IPS DF 6.9 (cell line): Measurements from ENCODE around the gene HHATL.
"Not testable (repeated sequence)": the region's sequence is repeated elsewhere in the genome, so short reads cannot be mapped to it uniquely, and the experiment has no call there.

Experiments
- DNase-seq: peaks from one replicate; pipeline ENCODE4 v3.0.0-alpha.2; 2013; ENCODE audit warnings: low read depth, low spot score
- H3K27ac ChIP-seq: one replicate; pipeline ENCODE4 v1.5.1; 2013; ENCODE audit warnings: low read length, control low read depth
- H3K27me3 ChIP-seq: 2 replicates; pipeline ENCODE4 v1.6.1; 2013; ENCODE audit warnings: mild to moderate bottlenecking, low read length; ENCODE audit not compliant: control insufficient read depth, insufficient read depth
- H3K36me3 ChIP-seq: 2 replicates; pipeline ENCODE4 v1.6.1; 2013; ENCODE audit warnings: low read length; ENCODE audit not compliant: control insufficient read depth, insufficient read depth
- H3K4me1 ChIP-seq: 2 replicates; pipeline ENCODE4 v1.6.1; 2013; ENCODE audit warnings: low read length; ENCODE audit not compliant: control insufficient read depth, insufficient read depth
- H3K4me3 ChIP-seq: 2 replicates; pipeline ENCODE4 v1.5.1; 2013; ENCODE audit warnings: mild to moderate bottlenecking, low read length
- H3K9me3 ChIP-seq: 2 replicates; pipeline ENCODE4 v1.6.1; 2013; ENCODE audit warnings: low read length, inconsistent platforms; ENCODE audit not compliant: control insufficient read depth, insufficient read depth
- WGBS: extraction: QIAGEN DNeasy Blood & Tissue Kit; methylation state at CpG from one replicate; pipeline ENCODE4 v1.1.7; 2013; ENCODE audit warnings: mixed read lengths, missing lambda C conversion rate; ENCODE audit not compliant: insufficient read length, insufficient coverage; 5-methylcytosine and 5-hydroxymethylcytosine counted together

Gene HHATL

GRCh38 chr3:42728056-42728455 is 25.5 kb upstream of the HHATL start:
- Histone ChIP-seq H3K36me3 (no peaks in the 10 kb centered on the region), H3K4me3 (no peak overlapping the region), H3K9me3 (no peaks in the 10 kb centered on the region), H3K4me1 (peaks cover 3% of the 10 kb centered on the region), H3K27ac (no peak overlapping the region), H3K27me3 (no peaks in the 10 kb centered on the region)
- WGBS = no CpG with 5 or more reads among the region's 3 CpGs
- no peak for DNase-seq

DNA sequence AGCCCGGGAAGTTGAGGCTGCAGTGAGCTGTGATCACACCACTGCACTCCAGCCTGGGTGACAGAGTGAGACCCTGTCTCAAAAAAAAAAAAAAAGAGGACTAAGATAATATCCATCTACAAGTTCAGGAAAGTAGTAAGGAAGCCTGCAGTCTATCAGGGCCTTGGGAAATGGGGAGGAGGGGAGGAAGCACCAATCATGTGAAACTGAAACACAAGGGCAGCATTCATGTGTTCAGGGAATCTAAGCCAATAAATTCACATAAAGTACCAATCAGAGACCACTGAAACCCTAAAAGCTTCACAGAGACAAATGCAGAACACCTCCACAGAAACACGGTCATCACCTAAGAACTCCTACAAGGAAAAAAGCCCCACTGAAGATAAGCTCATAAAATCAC is 22.9 kb upstream of the HHATL start:
- no peak overlapping the region for H3K4me3 ChIP-seq
- whole genome bisulfite sequencing = no CpG with 5 or more reads among the region's 2 CpGs
- no peaks in the 10 kb centered on the region for H3K36me3 ChIP-seq

GRCh38 chr3:42723219-42723618 is 20.6 kb upstream of the HHATL start:
- DNase-seq = no peak
- Histone ChIP-seq H3K27ac (no peak overlapping the region), H3K36me3 (no peaks in the 10 kb centered on the region), H3K27me3 (no peaks in the 10 kb centered on the region), H3K4me1 (peaks cover 2% of the 10 kb centered on the region; the same call in 1 of the 2 replicates), H3K4me3 (no peak overlapping the region), H3K9me3 (no peaks in the 10 kb centered on the region)
- no CpG with 5 or more reads among the region's 2 CpGs for WGBS

More for the DNA sequence above, 22.9 kb upstream of the HHATL start:
- H3K4me1 ChIP-seq = peaks cover 2% of the 10 kb centered on the region; the same call in 1 of the 2 replicates
- H3K27me3 ChIP-seq = no peaks in the 10 kb centered on the region
- no peak overlapping the region for H3K27ac ChIP-seq
- H3K9me3 ChIP-seq = no peaks in the 10 kb centered on the region
- DNase-seq = no peak

- not testable (repeated sequence) for H3K27me3 ChIP-seq, H3K9me3 ChIP-seq, H3K27ac ChIP-seq, H3K36me3 ChIP-seq, H3K4me1 ChIP-seq, H3K4me3 ChIP-seq, DNase-seq
- WGBS = no CpG with 5 or more reads among the region's 3 CpGs
Observed at GRCh38 chr3:42722442-42722841, 19.8 kb upstream of the HHATL start.

- DNase-seq = no peak
Observed at GRCh38 chr3:42721690-42722089, 19.1 kb upstream of the HHATL start.

GRCh38 chr3:42720126-42720525 is 17.5 kb upstream of the HHATL start:
- Histone ChIP-seq H3K36me3 (no peaks in the 10 kb centered on the region), H3K27me3 (no peaks in the 10 kb centered on the region), H3K4me1 (no peaks in the 10 kb centered on the region), H3K27ac (no peak overlapping the region), H3K9me3 (no peaks in the 10 kb centered on the region), H3K4me3 (no peak overlapping the region)
- 100% methylated on average over 2 of the region's 4 CpGs for WGBS
- DNase-seq = no peak

More at GRCh38 chr3:42721690-42722089, 19.1 kb upstream of the HHATL start:
- Histone ChIP-seq H3K36me3 (no peaks in the 10 kb centered on the region), H3K27ac (no peak overlapping the region), H3K4me3 (no peak overlapping the region), H3K9me3 (no peaks in the 10 kb centered on the region), H3K4me1 (no peaks in the 10 kb centered on the region), H3K27me3 (no peaks in the 10 kb centered on the region)
- no CpG with 5 or more reads among the region's 1 CpG for WGBS

- H3K9me3 ChIP-seq = no peaks in the 10 kb centered on the region
- H3K27ac ChIP-seq = no peak overlapping the region
- WGBS = no CpG with 5 or more reads among the region's 6 CpGs
- no peak overlapping the region for H3K4me3 ChIP-seq
- H3K27me3 ChIP-seq = no peaks in the 10 kb centered on the region
- H3K4me1 ChIP-seq = no peaks in the 10 kb centered on the region
- H3K36me3 ChIP-seq = no peaks in the 10 kb centered on the region
- no peak for DNase-seq
Observed at GRCh38 chr3:42719002-42719401, 16.4 kb upstream of the HHATL start.

GRCh38 chr3:42718338-42718737 is 15.7 kb upstream of the HHATL start:
- Histone ChIP-seq H3K27ac (no peak overlapping the region), H3K4me3 (no peak overlapping the region), H3K9me3 (no peaks in the 10 kb centered on the region), H3K36me3 (no peaks in the 10 kb centered on the region), H3K4me1 (no peaks in the 10 kb centered on the region), H3K27me3 (no peaks in the 10 kb centered on the region)
- no CpG with 5 or more reads among the region's 5 CpGs for WGBS
- DNase-seq = no peak

GRCh38 chr3:42717306-42717705 is 14.7 kb upstream of the HHATL start:
- Histone ChIP-seq H3K4me3 (no peak overlapping the region), H3K27me3 (no peaks in the 10 kb centered on the region), H3K36me3 (no peaks in the 10 kb centered on the region), H3K9me3 (no peaks in the 10 kb centered on the region), H3K27ac (no peak overlapping the region), H3K4me1 (no peaks in the 10 kb centered on the region)
- WGBS = 100% methylated on average over 2 of the region's 6 CpGs
- DNase-seq = no peak

DNA sequence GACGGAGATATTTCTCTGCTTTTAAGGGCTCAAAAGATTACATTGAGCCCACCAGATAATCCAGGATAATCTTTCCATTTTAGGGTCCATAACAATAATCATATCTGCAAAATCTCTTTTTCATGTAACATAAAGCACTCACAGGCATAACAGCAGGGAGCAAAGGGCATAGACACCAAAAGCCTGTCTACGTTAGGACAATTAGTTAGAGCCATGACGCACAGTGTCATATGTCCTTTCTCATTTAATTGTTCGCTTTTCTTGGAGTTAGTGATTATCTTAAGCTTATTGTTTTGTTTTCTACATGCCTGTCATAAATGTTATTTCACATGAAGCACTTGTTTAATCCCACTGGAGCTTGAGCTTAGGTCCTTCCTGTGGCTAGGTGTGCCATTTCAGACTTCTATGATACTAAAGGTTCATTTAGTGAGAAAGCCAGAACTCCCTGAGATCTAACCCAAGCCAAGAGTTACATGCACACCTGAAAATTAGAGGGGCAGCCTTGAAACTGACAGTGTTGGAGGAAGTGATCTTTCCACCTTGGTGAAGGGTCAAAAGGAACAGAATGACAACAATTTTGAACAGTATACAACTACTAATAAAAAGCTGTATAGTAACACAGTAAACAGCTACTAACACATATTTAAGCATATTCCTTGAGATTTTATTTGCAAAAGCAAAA is 11.7 kb upstream of the HHATL start:
- WGBS = no CpG with 5 or more reads among the region's 4 CpGs

GRCh38 chr3:42713747-42714146 is 11.1 kb upstream of the HHATL start:
- no peaks in the 10 kb centered on the region for H3K27me3 ChIP-seq

More for the DNA sequence above, 11.7 kb upstream of the HHATL start:
- H3K27me3 ChIP-seq = no peaks in the 10 kb centered on the region
- no peak overlapping the region for H3K4me3 ChIP-seq
- no peaks in the 10 kb centered on the region for H3K36me3 ChIP-seq
- no peaks in the 10 kb centered on the region for H3K4me1 ChIP-seq
- H3K9me3 ChIP-seq = no peaks in the 10 kb centered on the region
- DNase-seq = no peak
- H3K27ac ChIP-seq = no peak overlapping the region

More at GRCh38 chr3:42713747-42714146, 11.1 kb upstream of the HHATL start:
- no peaks in the 10 kb centered on the region for H3K36me3 ChIP-seq
- H3K4me3 ChIP-seq = no peak overlapping the region
- WGBS = no CpG with 5 or more reads among the region's 2 CpGs
- H3K9me3 ChIP-seq = no peaks in the 10 kb centered on the region
- no peak for DNase-seq
- no peaks in the 10 kb centered on the region for H3K4me1 ChIP-seq
- H3K27ac ChIP-seq = no peak overlapping the region
